Measurements from ENCODE around the gene TMBIM1.
"Not testable (repeated sequence)": the region's sequence is repeated elsewhere in the genome, so short reads cannot be mapped to it uniquely, and the experiment has no call there.

TMBIM1 gene

DNA sequence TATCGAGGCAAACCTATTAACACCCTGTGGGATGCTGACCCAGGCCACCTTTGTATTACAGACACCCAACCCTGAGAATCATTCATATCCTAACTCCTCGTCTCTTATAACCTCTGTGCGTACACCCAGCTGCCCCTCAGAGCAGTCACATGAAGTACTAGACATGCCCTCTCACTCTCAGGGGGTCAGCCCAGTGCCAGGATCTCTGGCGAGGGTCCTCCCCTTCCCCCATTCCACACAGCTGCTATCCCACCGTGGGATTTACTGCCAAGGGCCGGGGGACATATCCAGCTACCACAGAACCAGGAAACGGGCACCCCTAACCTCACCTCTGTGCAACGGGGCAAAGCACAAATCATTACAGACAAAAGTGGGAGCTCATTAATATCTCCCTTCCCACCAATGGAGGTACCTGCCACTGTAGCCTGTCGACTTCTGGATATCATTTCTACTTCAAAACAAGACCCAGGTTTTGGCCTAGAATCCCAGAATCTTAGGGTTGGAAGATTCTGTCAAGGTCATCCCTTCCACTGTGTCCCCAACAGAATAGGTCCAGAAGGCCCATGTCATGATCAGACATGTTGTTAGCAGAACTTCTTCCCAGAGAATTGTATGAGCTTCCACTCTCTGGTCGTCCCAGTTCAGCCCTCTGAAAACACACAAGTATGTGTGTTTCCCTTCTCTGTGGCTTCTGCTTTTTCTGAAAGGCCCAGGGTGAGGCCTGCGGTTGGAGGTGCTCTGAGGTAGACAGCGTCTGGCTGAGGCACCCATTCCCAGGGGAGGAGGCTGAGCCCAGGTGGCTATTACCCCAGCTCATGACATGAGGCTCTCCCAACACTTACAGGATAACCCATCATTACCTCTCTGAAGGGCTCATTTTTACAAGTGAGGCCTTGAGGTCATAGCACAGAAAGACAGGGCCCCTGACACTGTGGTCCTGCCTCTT is 1.7 kb downstream of the TMBIM1 start:
- peak; percentile 42 to 50 for DNase-seq

DNA sequence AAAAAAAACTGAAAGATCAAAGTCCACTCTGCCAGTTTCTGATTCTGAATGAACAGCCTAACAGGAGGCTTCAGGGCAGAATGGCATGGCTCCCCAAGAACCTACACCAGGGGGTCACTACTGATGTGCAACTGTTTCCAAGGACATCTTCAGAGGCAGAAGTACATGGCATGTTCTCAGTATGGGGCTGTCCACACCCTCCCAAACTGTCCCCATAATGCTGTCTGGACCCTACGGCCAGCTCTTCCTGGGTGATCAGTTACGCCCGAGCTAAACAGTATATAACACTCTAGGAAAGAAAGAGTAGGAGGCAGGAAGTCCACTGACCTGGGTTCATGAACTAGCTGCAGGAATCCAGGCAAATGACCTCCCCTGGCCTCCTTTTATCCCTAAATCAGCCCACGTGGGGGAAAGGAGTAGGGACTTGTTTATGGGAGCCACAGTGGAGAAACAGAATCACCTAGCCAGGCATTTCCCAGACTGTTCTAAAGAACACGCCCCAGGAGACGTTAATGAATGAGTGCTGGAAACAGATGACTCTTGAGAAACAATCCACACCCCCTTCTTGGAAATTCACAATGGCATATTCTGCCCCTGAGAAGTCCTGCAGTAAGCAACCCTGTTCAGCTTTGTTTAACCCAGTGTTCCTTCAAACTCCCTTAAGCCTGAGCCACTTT is 2.5 kb downstream of the TMBIM1 start:
- no peak for DNase-seq

DNA sequence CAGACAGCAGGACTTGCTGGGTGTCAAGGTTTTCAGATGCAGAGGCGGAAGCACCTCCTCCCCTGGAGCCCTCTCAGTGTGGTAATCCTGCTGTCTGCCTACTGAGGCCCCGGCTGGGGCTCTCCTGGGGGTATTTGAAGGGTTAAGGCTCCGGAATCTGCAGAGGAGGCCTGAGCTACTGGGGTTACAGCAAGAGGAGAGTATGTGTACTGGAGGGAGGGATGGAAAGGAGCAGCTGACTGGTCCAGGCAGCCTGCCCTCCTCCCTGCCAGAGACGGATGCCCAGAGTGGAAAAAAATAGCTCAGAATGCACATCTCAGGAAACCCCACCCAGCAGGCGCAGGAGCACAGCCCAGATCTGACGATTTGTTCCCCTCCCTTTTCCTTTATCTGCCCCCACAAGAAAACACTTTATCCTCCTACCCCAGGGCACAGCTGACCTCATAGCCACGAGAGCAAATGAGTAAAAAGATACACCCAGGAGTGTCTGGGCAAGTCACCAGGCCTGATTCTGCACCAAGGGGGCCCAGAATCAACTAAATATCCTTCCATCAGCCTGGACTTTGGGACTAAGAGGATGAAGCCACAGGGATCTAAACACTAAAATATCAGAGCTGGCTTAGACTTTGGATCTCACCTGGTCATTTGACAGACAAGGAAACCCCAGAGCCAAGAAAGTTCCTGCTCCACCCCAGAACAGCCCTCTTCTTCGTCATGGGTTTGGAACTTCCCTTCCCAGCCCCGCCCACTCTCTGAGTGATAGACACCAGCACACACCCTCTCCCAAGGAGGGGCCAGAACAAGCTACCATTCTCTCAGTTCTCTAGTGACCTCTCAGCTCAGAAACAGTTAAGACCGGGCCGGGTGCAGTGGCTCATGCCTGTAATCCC is 5.5 kb downstream of the TMBIM1 start:
- peak; percentile 79 for DNase-seq

DNA sequence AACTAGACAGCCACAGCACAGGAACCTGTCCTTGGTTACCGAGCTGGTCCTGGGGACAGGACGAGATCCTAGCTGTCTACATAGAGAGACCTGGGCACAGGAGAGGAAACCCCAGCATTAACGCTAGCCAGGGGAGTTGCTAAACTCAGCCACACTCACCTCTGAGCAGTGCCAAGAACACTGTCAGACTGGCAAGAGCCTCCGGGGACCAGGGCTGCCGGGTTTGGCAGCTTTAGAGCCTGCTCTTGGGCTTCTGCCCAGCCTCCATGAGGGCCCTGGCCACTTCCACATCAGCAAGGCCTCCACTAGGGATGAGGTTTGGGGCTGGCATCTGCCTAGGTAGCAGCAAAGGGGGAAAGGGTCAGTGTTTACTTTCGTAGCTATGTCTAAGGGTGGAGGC is 6.7 kb downstream of the TMBIM1 start:
- DNase-seq = no peak

DNA sequence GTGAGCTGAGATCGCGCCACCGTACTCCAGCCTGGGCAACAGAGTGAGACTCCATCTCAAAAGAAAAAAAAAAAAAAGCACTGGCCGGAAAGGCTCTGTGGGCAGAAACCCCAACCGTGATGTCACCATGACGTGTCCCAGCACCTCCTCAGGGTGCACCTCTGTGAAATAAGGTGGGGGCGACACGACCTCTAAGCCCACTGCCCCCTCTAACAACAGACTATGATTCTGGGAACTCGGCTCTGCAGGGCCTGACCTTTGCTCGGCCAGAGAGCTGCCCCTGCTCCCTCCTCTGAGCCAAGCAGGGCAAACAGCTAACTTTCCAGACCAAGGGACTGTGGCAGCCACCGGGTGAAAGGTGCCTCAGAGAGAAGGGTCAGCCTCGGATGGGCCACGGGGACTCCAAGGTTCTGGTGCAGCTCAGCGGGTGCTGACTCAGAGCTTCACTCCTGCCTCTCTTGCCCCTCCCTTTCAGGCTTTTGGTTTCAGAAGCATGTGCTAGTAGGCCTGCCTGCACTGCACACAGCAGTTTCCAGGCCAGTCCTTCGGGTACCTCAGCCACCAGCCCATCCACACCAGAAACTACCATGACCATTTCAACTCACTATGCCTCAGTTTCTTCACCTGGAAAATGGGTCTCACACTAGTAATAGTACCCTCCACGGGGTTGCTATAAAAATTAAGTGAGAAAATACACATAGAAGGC is 8.0 kb downstream of the TMBIM1 start:
- DNase-seq = peak; percentile 65 to 67

DNA sequence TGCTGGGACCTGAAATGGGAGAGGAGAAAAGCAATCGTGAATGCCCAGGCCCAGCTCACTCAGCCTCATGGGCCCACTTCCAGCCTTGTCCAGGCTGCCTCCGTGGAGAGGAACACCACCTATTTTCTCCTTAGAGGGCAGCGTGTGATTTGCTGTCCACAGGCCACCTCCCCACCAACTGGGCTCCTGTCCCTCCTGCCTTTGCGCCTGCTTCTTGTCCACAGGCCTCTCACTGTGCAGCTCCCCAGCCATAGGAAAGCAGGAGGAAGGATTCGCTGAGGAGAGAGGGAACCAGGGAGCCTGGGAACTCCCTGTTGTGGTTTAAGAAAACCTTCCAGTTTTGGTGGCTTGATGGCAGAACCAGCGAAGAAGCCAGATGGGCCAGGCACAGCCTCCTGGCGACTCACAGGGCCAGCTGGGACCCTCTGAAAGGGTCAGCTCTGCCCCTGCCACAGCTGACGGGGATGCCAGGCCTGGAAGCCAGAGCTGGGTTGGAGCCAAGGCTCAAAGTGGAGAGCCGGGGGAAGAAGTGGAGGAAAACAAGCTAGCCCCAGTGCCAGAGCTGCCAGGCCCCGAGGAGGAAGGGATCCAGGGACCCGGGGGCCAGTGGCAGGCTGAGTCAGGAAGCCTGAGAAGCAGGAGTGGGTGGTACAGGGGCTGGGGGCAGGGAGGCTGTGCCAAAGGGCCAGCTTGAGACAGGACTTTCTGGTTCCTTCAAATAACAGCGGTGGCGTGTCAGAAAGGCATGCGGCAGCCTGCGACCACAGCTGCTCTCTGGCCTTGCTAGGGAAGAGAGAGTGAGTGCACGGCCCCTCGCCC is 9.9 kb downstream of the TMBIM1 start:
- DNase-seq = no peak

DNA sequence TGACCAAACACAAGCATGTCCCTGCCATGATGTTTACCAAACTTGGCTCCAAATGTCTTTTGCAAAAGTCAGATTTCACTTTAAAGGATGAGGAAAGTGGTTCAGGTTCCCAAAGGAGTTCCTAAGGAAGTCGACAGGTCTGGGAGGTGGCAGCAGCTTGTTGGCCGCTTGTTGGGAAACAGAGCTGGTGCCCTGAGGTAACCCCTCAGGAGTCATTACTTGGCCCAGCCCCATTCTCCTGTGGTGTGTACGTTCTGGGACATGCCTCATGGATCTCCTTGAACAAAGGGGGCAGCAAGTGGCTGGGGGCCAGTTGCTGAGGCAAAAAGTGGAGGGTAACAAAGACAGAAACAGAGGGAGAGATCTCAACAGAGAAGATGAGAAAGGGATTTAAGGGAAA is 10.9 kb downstream of the TMBIM1 start:
- DNase-seq = no peak

DNA sequence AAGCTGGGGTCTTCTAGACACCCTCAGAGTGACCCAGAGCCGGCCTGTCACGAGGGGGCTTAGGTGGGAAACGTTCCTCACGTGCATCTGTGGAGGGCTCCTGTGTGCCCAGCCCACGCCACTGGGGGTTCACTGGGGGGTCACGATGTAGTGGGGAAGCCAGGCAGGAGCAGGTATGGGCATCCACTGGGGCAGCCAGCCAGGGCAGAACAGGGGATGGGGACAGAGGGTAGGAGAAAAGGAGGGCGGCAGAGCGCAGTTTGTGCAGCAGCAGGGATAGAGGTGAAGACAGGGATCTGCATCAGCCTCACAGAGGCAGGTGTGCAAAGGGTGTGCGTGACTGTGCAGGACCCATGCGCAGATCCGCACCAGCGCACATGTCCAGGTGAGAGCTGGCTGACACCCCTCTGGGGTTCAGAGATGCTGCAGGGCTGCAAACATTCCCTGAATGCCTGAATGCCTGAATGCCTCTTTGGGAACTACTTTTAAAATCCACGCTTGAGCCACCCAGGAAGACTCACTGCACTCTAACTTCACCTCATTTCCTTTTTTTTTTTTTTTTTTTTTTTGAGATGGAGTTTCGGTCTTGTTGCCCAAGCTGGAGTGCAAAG is 11.9 kb downstream of the TMBIM1 start:
- DNase-seq = no peak

DNA sequence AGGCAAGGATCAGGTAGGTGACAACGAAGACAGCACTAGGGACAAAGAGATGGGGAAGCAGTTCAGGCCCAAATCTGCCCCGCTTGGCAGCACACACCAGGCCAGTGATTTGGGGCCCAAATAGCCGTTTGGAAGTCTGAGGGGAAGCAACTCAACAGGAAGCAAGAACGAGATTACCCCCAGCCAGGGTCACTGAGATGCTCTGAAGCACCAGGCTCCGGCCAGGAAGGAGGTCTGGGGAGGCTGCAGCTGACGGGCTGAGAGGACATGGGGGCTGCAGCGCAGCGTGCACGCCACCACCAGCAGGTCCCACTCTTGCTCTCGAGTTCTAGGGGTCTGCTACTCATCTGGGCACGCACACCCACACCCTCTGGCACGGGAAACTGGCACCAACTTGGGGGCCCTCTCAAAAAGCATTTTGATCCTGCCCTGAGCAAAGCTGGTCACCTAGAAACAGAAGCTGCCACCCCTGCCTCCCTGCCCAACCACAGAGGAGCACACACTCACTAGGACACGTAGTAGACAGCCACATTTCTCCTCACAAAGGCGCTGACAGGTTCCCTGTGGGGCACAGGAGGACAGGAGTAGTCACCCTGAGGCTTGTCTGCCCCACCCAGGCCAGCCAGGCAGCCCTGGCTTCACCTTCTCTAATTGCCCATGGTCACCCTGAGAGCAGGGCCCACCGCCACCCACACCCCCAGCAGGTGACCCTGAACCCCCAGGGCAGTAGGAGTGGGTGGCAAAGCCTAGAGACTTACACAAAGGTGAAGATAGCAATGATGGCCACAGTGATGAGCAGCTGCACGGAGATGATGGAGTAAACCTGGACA is 13.6 kb downstream of the TMBIM1 start:
- DNase-seq = no peak

DNA sequence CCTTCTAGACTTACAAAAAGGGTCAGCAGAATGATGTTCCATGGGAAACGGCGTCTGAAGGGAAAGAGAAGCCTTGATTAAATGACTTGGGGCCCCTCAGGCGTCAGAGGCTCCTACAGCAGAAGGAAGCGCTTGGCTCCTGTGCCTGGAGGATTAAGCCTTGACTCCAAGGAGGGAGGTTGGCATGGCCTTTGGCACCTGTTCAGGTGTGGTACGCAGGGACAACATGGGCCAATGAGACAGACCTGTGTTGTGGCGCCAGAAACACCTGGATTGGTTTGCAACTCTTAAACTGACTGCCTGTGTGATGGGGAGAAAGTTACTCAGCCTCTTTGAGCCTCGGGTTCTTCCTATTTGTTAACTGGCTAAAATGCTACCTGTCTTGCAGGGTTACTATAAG is 14.4 kb downstream of the TMBIM1 start:
- no peak for DNase-seq

DNA sequence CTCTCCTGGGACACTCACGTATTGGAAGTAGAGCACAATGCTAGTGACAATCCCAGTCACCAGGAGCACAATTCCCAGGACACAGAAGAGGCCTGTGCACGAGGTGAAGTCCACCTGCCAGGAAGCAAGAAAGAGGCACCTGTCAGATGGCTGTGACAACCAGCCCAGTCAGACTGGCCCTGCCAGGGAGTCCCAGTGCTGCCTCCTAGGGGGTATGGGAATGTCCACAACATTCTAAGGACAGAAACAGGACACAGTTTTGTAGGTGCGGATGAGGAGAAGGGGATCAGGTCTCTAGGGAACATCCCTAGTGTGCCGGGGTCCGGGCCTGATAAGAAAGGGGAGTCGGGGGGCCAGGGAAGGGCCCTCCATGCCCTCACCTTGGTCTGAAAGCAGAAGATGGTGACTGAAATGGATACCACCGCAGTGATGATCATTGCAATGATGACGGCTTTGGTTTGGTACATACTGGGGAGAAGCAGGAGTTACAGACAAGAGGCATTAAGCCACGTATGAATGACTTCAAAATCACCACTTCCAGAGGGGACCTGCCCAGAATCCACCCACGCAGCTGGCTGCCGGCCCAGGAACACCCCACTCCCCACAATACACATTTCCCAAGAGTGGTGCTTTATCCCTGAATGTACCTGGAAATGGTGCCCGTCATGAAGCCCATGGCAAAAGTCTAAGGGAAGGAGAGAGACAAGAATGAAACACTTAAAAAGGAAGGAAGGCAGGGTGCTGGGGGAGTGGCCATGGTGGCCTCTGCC is 15.1 kb downstream of the TMBIM1 start:
- DNase-seq = no peak

DNA sequence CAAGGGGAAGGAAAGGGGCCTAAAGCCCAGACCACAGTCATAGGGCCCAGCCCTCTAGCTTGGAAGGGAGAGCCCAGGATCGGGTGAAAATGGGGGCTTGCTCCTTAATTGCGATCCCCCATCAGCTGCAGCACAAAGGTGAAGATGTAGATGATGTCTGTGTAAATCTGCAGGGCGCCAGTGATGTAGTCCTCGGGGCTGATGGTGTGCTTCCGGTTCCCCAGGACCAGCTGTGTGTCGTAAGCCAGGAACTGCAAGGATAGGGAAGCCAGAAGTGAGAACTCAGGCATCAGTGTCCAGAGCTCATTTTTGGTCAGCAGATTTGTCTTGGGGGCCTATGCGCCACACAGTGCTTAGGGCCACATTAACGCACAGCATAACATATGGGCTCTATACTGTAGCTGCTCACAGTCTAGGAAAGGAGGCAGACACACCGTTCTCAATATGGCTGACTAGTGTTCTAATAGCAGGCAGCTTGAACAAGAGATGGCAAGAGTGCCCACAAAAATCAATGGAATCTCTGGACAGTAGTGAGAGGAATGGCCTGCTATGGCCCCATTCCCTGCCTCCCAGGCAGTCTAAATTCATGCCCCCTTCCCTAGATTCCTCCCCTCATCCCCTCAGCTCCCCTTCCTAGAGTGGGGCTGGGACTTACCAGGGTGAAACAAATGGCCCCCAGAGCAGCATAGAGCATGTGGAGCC is 16.8 kb downstream of the TMBIM1 start:
- no peak for DNase-seq

DNA sequence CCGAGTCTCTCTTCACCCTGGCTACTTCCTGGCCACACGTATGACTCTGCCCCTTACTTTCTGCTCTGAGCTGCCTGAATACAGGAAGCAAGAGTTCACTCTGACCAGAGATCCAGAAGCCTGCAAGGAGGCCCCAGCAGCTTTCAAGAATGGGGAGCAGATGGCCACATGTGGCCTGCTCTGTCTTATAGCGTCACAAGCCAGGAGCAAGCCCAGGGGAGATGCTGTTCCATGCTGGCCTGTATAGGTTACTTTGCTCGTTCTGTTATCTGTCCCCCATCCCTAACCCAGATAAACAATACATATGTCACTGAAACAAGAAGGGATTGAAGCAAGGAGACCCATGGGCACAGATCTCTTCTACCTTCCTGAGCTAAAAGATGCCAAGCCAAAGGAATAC is 17.7 kb downstream of the TMBIM1 start:
- no peak for DNase-seq

DNA sequence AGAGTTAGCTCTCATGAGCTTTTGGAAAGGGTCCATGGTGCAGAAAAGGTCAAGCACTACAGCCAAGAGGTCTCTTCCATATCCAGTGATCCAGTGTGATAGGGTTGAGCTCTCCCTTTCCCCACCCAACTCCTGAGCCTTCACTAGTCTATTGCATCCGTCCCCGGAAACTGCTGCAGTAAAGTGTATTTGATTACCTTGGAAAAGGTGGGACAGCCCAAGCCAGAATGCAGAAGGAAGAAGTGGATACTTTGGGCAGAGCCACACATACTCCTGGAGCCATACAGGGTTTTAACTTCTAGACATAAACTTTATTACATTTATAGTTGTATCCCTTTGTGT is 18.4 kb downstream of the TMBIM1 start:
- DNase-seq = no peak

DNA sequence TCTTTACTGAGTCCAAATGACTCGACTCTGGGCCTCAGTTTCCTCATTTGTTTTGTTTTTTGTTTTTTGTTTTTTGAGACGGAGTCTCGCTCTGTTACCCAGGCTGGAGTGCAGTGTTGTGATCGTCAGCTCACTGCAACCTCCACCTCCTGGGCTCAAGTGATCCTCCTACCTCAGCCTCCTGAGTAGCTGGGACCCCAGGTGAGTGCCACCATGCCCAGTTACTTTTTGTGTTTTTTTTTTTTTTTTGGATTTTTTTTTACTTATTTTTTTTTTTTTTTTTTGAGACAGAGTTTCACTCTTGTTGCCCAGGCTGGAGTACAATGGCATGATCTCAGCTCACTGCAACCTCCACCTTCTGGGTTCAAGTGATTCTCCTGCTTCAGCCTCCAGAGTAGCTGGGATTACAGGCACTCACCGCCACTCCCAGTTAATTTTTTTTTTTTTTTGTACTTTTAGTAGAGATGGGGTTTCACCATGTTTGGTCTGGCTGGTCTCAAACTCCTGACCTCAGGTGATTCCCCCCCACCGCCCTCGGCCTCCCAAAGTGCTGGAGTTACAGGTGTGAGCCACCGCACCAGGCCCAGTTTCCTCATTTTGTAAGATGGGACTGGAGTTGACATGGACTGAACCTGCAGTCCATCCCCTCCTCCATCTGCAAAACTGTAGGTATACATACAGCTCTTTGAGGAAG is 18.9 kb downstream of the TMBIM1 start:
- not testable (repeated sequence) for DNase-seq

DNA sequence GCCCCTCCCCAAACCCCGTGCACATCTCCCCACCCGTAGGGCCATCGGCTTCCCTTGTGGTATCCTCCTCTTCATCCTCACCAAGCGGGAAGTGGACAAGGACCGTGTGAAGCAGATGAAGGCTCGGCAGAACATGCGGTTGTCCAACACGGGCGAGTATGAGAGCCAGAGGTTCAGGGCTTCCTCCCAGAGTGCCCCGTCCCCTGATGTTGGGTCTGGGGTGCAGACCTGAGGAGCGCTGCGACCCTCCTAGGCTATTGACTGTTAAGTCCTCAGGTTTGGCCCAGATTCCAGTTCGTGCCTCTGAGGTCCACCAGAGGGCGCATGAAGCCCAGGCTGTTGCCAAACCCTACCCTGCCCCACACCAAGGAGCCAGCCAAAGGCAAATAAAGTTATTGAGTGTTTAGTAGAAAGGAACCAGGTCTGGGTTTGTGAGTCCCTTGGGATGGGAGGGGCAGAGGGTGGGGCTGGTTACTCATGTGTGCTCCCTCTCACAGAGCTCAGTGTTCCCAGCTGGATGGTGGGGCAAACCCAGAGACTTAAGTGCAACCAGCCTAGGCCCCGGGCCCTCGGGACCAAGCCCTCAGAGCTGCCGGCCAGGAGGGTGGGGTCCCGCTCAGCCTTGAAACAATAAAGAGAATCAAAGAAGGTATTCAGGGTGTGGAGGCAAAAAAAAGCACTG is 19.6 kb downstream of the TMBIM1 start:
- DNase-seq = peak; percentile 79 to 80

DNA sequence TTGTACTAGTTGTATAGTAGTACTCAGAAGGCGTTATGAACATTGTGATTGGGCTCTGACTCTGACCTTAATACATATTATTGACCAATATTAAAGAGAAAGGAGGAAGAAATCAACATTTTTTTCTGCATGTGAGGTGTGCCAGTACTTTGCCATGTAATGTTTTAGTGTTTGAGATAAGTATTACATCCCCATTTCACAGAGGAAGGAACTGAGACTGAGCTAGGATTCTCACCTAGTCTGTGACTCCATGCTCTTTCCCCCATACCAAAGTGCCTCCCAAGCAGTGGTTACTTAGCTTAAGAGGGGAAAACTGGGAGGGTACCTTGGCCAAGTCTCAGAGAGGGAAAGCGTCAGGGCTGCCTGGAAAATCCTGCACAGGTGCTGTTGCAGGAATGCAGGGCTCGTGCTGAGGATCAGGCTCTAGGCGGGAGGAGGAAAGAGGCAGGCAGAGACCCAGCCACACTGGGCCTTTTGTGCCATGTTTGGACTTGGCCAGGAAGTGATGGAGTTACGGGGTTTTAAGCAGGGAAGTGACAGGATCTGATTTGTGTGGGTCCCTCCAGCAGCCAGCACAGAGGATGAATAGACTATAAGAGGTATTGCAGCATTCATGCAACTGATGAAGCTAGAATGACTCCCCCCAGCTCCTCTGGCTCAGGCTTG is 20.3 kb downstream of the TMBIM1 start:
- DNase-seq = no peak

All from stimulated activated CD4-positive, alpha-beta T cell treated with anti-CD3 and anti-CD28 coated beads, Interleukin-2, amount 100 ng/mL, for 24 hours (primary cell).